Measurements from ENCODE around the gene NPC1.

The NPC1 gene

GRCh38 chr18:23595591-23595990 lies 9.3 kb upstream of the NPC1 start:
- Mint-ChIP-seq H3K4me3 (no peak overlapping the region), H3K36me3 (ENCODE audit: insufficient read depth) (no peaks in the 10 kb centered on the region), H3K27me3 (no peaks in the 10 kb centered on the region), H3K27ac (ENCODE audit: low read depth) (no peak overlapping the region), H3K9me3 (no peaks in the 10 kb centered on the region), H3K4me1 (no peaks in the 10 kb centered on the region)
- no peak for ATAC-seq (replicated peaks; ENCODE audit: extremely low read depth, poor library complexity, severe bottlenecking)
- DNase-seq (ENCODE audit: low spot score in 2 of 2), result no peak

DNA sequence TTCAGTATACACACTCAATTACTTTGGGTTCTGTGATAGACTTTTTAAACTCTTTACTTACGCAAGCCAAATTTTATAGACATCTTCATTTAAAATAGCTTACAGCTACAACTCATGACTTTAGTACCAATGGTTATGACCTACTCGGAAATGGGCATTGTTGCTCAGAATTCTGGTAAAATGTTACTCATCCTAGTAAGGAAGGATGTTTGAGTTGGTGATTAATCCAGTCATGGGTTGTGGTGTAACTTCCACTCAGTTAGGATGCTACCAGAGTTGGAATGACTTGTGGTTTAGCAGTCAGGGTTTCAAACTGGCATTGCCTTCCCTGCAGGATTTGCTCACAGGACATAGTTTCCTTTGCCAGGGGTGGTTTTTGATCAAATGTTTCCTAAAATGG lies 7.4 kb upstream of the NPC1 start:
- DNase-seq (ENCODE audit: low spot score in 2 of 2) (no peak), ATAC-seq (replicated peaks; ENCODE audit: extremely low read depth, poor library complexity, severe bottlenecking) (no peak)
- H3K4me1 Mint-ChIP-seq, result no peaks in the 10 kb centered on the region
- no peaks in the 10 kb centered on the region for H3K27me3 Mint-ChIP-seq
- H3K36me3 Mint-ChIP-seq (ENCODE audit: insufficient read depth), result no peaks in the 10 kb centered on the region
- H3K9me3 Mint-ChIP-seq, result no peaks in the 10 kb centered on the region
- no peak overlapping the region for H3K27ac Mint-ChIP-seq (ENCODE audit: low read depth)
- no peak overlapping the region for H3K4me3 Mint-ChIP-seq

DNA sequence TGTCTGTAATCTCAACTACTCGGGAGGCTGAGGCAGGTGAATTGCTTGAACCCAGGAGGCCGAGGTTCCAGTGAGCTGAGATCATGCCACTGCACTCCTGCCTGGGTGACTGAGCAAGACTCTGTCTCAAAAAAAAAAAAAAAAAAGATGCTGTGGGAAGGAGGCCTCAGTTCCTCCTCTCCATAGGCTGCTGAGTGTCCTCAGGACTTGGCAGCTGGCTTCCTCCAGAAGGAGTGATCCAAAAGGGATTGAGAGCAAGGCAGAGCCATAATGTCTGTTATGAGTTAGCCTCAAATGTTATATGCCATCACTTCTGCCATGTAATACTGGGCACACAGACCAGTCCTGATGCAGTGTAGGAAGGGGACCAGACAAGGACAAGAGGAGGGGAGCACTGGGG lies 6.6 kb upstream of the NPC1 start:
- H3K27ac Mint-ChIP-seq (ENCODE audit: low read depth), result no peak overlapping the region
- no peaks in the 10 kb centered on the region for H3K36me3 Mint-ChIP-seq (ENCODE audit: insufficient read depth)
- H3K27me3 Mint-ChIP-seq, result no peaks in the 10 kb centered on the region
- H3K4me3 Mint-ChIP-seq, result no peak overlapping the region
- H3K9me3 Mint-ChIP-seq, result no peaks in the 10 kb centered on the region
- DNase-seq (ENCODE audit: low spot score in 2 of 2), result no peak
- no peaks in the 10 kb centered on the region for H3K4me1 Mint-ChIP-seq
- no peak for ATAC-seq (replicated peaks; ENCODE audit: extremely low read depth, poor library complexity, severe bottlenecking)

DNA sequence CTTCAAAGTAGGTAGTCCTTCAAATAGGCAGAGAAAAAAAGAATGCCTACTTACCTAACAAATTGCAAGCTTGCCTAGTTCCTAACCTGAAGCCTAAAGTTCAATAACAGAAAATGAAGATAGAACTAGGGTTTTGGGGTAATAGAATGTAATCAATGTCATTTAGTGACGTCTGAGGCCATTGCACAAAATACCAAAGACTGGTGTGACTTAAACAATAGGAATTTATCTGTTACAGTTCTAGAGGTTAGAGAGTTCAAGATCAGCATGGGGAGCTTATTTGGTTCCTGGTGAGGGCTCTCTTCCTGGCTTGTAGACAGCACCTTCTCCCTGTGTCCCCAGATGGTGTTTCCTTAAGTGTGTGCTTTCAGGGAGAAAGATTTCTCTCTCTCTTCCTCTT lies 4.7 kb upstream of the NPC1 start:
- Mint-ChIP-seq H3K4me1 (peaks cover 5% of the 10 kb centered on the region), H3K36me3 (ENCODE audit: insufficient read depth) (peaks cover 11% of the 10 kb centered on the region), H3K4me3 (no peak overlapping the region), H3K27ac (ENCODE audit: low read depth) (no peak overlapping the region), H3K9me3 (no peaks in the 10 kb centered on the region), H3K27me3 (no peaks in the 10 kb centered on the region)
- DNase-seq (ENCODE audit: low spot score in 2 of 2) (no peak), ATAC-seq (replicated peaks; ENCODE audit: extremely low read depth, poor library complexity, severe bottlenecking) (no peak)

- Mint-ChIP-seq H3K36me3 (ENCODE audit: insufficient read depth) (peaks cover 18% of the 10 kb centered on the region), H3K27ac (ENCODE audit: low read depth) (no peak overlapping the region), H3K4me3 (no peak overlapping the region), H3K4me1 (peaks cover 18% of the 10 kb centered on the region), H3K9me3 (no peaks in the 10 kb centered on the region), H3K27me3 (no peaks in the 10 kb centered on the region)
- DNase-seq (ENCODE audit: low spot score in 2 of 2), result no peak
- ATAC-seq (replicated peaks; ENCODE audit: extremely low read depth, poor library complexity, severe bottlenecking), result no peak
These were observed 2.7 kb upstream of the NPC1 start for GRCh38 chr18:23588836-23589560.

GRCh38 chr18:23587220-23587642 lies 925 bp upstream of the NPC1 start:
- Mint-ChIP-seq H3K27ac (ENCODE audit: low read depth) (peak overlapping the region; percentile 87), H3K4me1 (peaks cover 30% of the 10 kb centered on the region), H3K4me3 (peak overlapping the region; percentile 88), H3K9me3 (no peaks in the 10 kb centered on the region), H3K27me3 (no peaks in the 10 kb centered on the region), H3K36me3 (ENCODE audit: insufficient read depth) (peaks cover 20% of the 10 kb centered on the region)
- ATAC-seq (replicated peaks; ENCODE audit: extremely low read depth, poor library complexity, severe bottlenecking) (no peak), DNase-seq (ENCODE audit: low spot score in 2 of 2) (no peak)

- DNase-seq (ENCODE audit: low spot score in 2 of 2) (no peak), ATAC-seq (replicated peaks; ENCODE audit: extremely low read depth, poor library complexity, severe bottlenecking) (no peak)
- Mint-ChIP-seq H3K9me3 (no peaks in the 10 kb centered on the region), H3K4me1 (peaks cover 44% of the 10 kb centered on the region), H3K27me3 (no peaks in the 10 kb centered on the region), H3K4me3 (peak overlapping the region; percentile 88), H3K27ac (ENCODE audit: low read depth) (peak overlapping the region; percentile 87), H3K36me3 (ENCODE audit: insufficient read depth) (peaks cover 23% of the 10 kb centered on the region)
These were observed 433 bp downstream of the NPC1 start for GRCh38 chr18:23585897-23586248.

GRCh38 chr18:23585007-23585871 lies 1.1 kb downstream of the NPC1 start:
- Mint-ChIP-seq H3K27ac (ENCODE audit: low read depth) (peak overlapping the region; percentile 87), H3K9me3 (no peaks in the 10 kb centered on the region), H3K27me3 (no peaks in the 10 kb centered on the region), H3K36me3 (ENCODE audit: insufficient read depth) (peaks cover 23% of the 10 kb centered on the region), H3K4me1 (peaks cover 50% of the 10 kb centered on the region), H3K4me3 (peak overlapping the region; percentile 88)
- DNase-seq (ENCODE audit: low spot score in 2 of 2) (no peak), ATAC-seq (replicated peaks; ENCODE audit: extremely low read depth, poor library complexity, severe bottlenecking) (no peak)

GRCh38 chr18:23584019-23584983 lies 2.0 kb downstream of the NPC1 start:
- ATAC-seq (replicated peaks; ENCODE audit: extremely low read depth, poor library complexity, severe bottlenecking) (no peak), DNase-seq (ENCODE audit: low spot score in 2 of 2) (no peak)
- Mint-ChIP-seq H3K27me3 (no peaks in the 10 kb centered on the region), H3K4me3 (peak overlapping the region; percentile 88), H3K36me3 (ENCODE audit: insufficient read depth) (peaks cover 23% of the 10 kb centered on the region), H3K4me1 (peaks cover 55% of the 10 kb centered on the region), H3K9me3 (no peaks in the 10 kb centered on the region), H3K27ac (ENCODE audit: low read depth) (no peak overlapping the region)

DNA sequence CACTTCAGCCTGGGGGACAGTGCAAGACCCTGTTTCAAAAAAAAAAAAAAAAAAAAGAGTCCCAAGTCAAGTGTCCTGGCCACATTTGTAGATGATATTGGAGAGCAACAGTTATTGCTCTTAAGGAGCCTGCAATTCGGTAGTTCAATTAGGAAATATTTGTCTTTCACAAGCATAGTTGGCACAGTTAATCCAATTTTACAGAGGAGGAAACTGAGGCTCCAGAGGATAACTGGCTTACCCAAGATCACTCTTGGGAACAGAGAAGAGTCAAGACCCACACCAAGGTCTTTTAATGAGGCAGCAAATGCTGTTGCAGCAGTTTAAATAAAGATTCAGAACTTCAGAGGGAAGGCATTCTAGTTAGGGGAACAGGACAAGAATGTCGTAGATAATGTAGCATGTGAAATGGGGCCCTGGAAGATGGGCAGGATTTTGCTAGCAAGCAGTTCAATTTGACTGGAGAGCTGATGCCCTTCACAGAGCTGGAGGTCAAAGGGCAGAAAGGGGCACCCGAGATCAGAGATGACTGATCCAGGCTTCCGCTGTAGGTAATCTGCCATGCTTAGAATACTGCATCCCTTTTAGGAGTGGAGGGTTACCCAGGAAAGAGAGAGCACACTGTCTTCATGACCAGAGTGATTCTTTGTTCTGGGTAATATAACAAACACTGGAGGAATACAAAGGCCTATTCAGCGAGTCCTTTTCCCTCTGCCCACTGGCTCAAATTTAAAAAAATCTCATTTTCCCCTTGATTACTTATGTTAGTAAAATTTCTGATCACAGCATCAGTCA lies 3.0 kb downstream of the NPC1 start:
- Mint-ChIP-seq H3K27me3 (no peaks in the 10 kb centered on the region), H3K4me1 (peaks cover 66% of the 10 kb centered on the region), H3K4me3 (peak overlapping the region; percentile 88), H3K27ac (ENCODE audit: low read depth) (no peak overlapping the region), H3K36me3 (ENCODE audit: insufficient read depth) (peaks cover 24% of the 10 kb centered on the region), H3K9me3 (no peaks in the 10 kb centered on the region)
- DNase-seq (ENCODE audit: low spot score in 2 of 2), result no peak
- no peak for ATAC-seq (replicated peaks; ENCODE audit: extremely low read depth, poor library complexity, severe bottlenecking)

GRCh38 chr18:23580677-23581367 lies 5.5 kb downstream of the NPC1 start:
- DNase-seq (ENCODE audit: low spot score in 2 of 2) (no peak), ATAC-seq (replicated peaks; ENCODE audit: extremely low read depth, poor library complexity, severe bottlenecking) (no peak)
- H3K36me3 Mint-ChIP-seq (ENCODE audit: insufficient read depth), result peaks cover 17% of the 10 kb centered on the region
- H3K27me3 Mint-ChIP-seq, result no peaks in the 10 kb centered on the region
- no peaks in the 10 kb centered on the region for H3K9me3 Mint-ChIP-seq
- H3K27ac Mint-ChIP-seq (ENCODE audit: low read depth), result no peak overlapping the region
- H3K4me3 Mint-ChIP-seq, result no peak overlapping the region
- peaks cover 69% of the 10 kb centered on the region for H3K4me1 Mint-ChIP-seq
